Pancreas (tissue), 10 donors: ENCODE results near the gene CDC42BPA. TPM values are rescaled to one million over a fixed set of nuclear protein-coding genes. Genes with fewer than 3 reads are reported as not detected.

Experiments used
- ATAC-seq, 4 donors: fragments of 200-7000 bp; cut with Tn5 transposase; one replicate each; pipeline versions ENCODE4 v1.8.0 to v1.9.1; 2020; ENCODE audit warnings: mild to moderate bottlenecking in 4 of 4, moderate library complexity in 4 of 4
- DNase-seq, 6 donors: peaks; one replicate each; pipeline ENCODE4 v3.0.0-alpha.2; 2020
- FAIRE-seq: peaks from 2 replicates; lab custom pipeline; 2012; peaks lifted over from hg19 to GRCh38; lab: Jason Lieb, UNC
- H3K27ac ChIP-seq, 4 donors: fragments of 200-600 bp; sonication (generic); 1 replicate in 3 of 4; 2 replicates in 1 of 4; pipeline versions ENCODE4 v1.5.0 to v1.8.0; 2020
- H3K27me3 ChIP-seq, 4 donors: fragments of 200-600 bp; one replicate each; pipeline ENCODE4 v1.8.0; 2021
- H3K36me3 ChIP-seq, 3 donors: fragments of 200-600 bp; sonication (generic) in 1 of 3; one replicate each; pipeline versions ENCODE4 v1.5.0 to v1.8.0; 2020 to 2021
- H3K4me1 ChIP-seq, 3 donors: fragments of 200-600 bp; one replicate each; pipeline ENCODE4 v1.8.0; 2021
- H3K4me3 ChIP-seq, 4 donors: fragments of 200-600 bp; sonication (generic) in 2 of 4; one replicate each; pipeline versions ENCODE4 v1.5.0 to v1.8.0; 2020 to 2021
- H3K9me3 ChIP-seq, 4 donors: fragments of 200-600 bp; one replicate each; pipeline ENCODE4 v1.8.0; 2021
- CTCF ChIP-seq, 4 donors: fragments of 200-600 bp; sonication (generic) in 3 of 4; IDR thresholded peaks; one replicate each; pipeline versions ENCODE4 v1.5.0 to v1.8.0; 2021; ENCODE audit warnings: antibody characterized with exemption in 4 of 4
- WGBS, 2 donors: extraction: QIAGEN DNeasy Blood & Tissue Kit; methylation state at CpG; one replicate each; pipeline ENCODE4 v1.1.7; 2013; 5-methylcytosine and 5-hydroxymethylcytosine counted together
- intact Hi-C, 3 donors: fragments of 100-400 bp; cut with DNase I; formaldehyde crosslinking; loops; one replicate each; pipeline versions ENCODE4 v1.11.1 to v1.14.2; 2022
- polyA plus RNA-seq, 2 donors: library from polyadenylated mRNA; stranded (reverse); fragments of 200-250 nt; gene quantifications; one replicate each; pipeline ENCODE4 v1.2.3, GENCODE V29; 2013
- total RNA-seq, 6 donors: library from RNA; stranded (reverse); fragmentation: NEBNext Ultra II Directional in 4 of 6; extraction: Animal tissue kit (Norgen Biotek cat#: 25700) in 4 of 6; gene quantifications; one replicate each; pipeline versions ENCODE4 v1.2.1 to v1.2.4, GENCODE V29; 2021 to 2023
- donor health status: healthy with polysubstance abuse.
- donor health status: DM: no; HTN: no; CAD: no; lungs with moderate emphysema.
- donor health status: DM: no; HTN: no; CAD: no.
- donor health status: control.
- donor health status: control.
- donor health status: Bipolar disorder and iron deficiency.
- donor health status: DM: yes; HTN: yes; CAD: no.
- donor health status: DM: no; HTN: no; CAD: no.
- donor health status: DM: no; HTN: no; CAD: no.
- donor health status: DM: yes; HTN: yes; CAD: no.

CDC42BPA gene
- total and polyA plus RNA-seq, 8 donors, result 5.3 to 22.5 (median 16.5) TPM

GRCh38 chr1:227228201-227228600, 90.1 kb downstream of the CDC42BPA start:
- no peak for TF ChIP-seq CTCF (IDR thresholded peaks at IDR 0.05)
- DNase-seq (no peak), FAIRE-seq (no peak), ATAC-seq (no peak)
- Histone ChIP-seq H3K27ac (no peak overlapping the region), H3K4me1 (peaks cover 0 to 6% (median 2%) of the 10 kb centered on the region in 3 donors), H3K4me3 (no peak overlapping the region), H3K27me3 (no peaks in the 10 kb centered on the region), H3K36me3 (no peaks in the 10 kb centered on the region), H3K9me3 (no peaks in the 10 kb centered on the region)
- intact Hi-C loops, result no loop called here
- 90 to 93% methylated on average over 3 of the region's 3 CpGs for WGBS, 2 donors

GRCh38 chr1:227227761-227228160, 90.5 kb downstream of the CDC42BPA start:
- no peak for FAIRE-seq
- WGBS, 2 donors, result 91 to 93% methylated on average over 2 of the region's 2 CpGs

GRCh38 chr1:227225715-227226346, 92.5 kb downstream of the CDC42BPA start:
- no peaks in the 10 kb centered on the region for H3K9me3 ChIP-seq
- ATAC-seq, result peak in 2 of 4 donors; percentile 20 to 35
- 75 to 76% methylated on average over 2 of the region's 2 CpGs for WGBS, 2 donors
- no peak for FAIRE-seq
- H3K4me1 ChIP-seq, result peaks cover 0 to 6% (median 2%) of the 10 kb centered on the region in 3 donors
- no peak overlapping the region for H3K4me3 ChIP-seq
- TF ChIP-seq CTCF (IDR thresholded peaks at IDR 0.05), result no peak
- no peaks in the 10 kb centered on the region for H3K36me3 ChIP-seq
- DNase-seq, result no peak
- no peak overlapping the region for H3K27ac ChIP-seq
- intact Hi-C loops, result no loop called here
- no peaks in the 10 kb centered on the region for H3K27me3 ChIP-seq

More at GRCh38 chr1:227227761-227228160, 90.5 kb downstream of the CDC42BPA start:
- H3K36me3 ChIP-seq, result no peaks in the 10 kb centered on the region
- no peak overlapping the region for H3K27ac ChIP-seq
- H3K27me3 ChIP-seq, result no peaks in the 10 kb centered on the region
- no peak for TF ChIP-seq CTCF (IDR thresholded peaks at IDR 0.05)
- intact Hi-C loops, result no loop called here
- no peaks in the 10 kb centered on the region for H3K9me3 ChIP-seq
- H3K4me1 ChIP-seq, result peaks cover 0 to 6% (median 2%) of the 10 kb centered on the region in 3 donors
- no peak overlapping the region for H3K4me3 ChIP-seq
- DNase-seq, result no peak
- ATAC-seq, result no peak

GRCh38 chr1:227223171-227223806, 95.0 kb downstream of the CDC42BPA start:
- Histone ChIP-seq H3K4me3 (no peak overlapping the region), H3K4me1 (peaks cover 0 to 6% (median 6%) of the 10 kb centered on the region in 3 donors), H3K27ac (no peak overlapping the region), H3K9me3 (no peaks in the 10 kb centered on the region), H3K27me3 (no peaks in the 10 kb centered on the region), H3K36me3 (no peaks in the 10 kb centered on the region)
- DNase-seq (no peak), FAIRE-seq (no peak), ATAC-seq (no peak)
- intact Hi-C loops, result no loop called here
- TF ChIP-seq CTCF (IDR thresholded peaks at IDR 0.05), result no peak
- 99 to 100% methylated on average over 1 of the region's 1 CpG for WGBS, 2 donors
